ENCODE data around the gene GALNT2.

Gene GALNT2

DNA sequence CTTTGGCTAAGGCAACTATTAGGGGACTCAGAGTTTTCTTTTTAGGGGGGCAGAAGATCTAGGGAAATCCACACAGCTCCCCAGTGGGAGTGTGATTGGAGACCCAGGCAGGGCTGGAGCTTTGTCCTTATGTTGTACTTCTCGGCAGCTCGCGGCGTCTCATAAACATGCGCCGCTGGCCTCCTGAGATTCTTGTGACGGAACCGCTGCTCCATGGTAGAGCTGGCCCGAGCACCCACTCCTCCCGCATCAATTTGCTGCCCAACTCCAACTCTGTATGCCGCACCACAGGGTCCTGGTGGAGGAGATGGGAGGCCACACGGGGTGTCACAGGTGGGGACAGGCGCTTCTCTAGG lies 143.9 kb downstream of the GALNT2 start:
- DNase-seq (ENCODE audit: low spot score) = no peak

DNA sequence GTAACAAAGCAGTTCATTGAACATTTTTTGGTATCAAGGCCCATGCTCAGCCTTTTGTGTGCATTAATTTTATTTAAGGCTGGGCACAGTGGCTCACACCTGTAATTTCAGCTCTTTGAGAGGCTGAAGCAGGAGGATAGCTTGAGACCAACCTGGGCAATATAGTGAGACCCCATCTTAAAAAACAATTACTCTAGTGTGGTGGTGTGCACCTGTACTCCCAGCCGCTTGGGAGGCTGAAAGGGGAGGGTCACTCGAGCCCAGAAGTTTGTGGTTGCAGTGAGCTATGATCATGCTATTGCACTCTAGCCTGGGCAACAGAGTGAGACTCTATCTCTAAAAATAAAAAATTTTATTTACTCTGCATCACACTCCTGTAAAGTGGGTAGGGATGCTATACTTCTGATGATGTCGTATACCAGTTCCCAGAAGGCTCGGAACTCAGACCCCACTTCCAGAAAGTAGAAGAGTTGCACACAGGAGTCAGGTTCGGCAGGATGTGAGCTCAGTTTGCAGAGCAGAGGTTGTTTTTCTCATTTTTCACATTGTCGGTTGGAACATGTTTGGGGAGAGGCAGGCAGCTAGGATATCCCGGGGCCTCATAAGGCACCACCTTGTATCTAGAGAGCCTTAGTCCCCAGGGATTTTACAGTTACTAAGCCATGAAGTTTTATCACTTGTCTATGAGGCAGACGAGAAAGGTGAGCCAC lies 144.6 kb downstream of the GALNT2 start:
- no peak for DNase-seq (ENCODE audit: low spot score)

DNA sequence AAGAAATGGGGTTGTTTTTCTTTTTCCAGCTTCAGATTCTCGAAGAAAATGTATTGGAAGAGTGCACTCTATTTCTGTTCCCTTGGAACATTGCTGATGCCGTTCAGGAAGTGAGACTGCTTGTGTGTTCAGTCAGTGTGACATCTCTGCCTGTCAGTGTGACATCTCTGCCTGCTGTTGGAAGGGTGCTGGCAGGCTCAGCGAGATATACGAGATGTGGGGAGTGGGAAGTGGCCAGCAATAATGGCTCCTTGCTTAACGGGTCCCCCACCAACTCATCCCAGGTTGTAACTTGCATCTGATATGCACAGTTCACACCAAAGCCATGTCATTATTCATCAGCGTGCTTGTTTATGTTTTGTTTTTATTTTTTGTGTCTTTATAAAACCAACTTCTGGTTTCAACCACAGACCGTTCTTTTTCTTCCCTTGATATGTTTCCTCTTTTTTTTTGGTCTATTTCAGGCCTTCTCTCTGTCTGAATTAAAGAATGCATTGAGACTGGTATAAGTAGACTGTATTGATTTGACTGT lies 145.4 kb downstream of the GALNT2 start:
- no peak for DNase-seq (ENCODE audit: low spot score)

DNA sequence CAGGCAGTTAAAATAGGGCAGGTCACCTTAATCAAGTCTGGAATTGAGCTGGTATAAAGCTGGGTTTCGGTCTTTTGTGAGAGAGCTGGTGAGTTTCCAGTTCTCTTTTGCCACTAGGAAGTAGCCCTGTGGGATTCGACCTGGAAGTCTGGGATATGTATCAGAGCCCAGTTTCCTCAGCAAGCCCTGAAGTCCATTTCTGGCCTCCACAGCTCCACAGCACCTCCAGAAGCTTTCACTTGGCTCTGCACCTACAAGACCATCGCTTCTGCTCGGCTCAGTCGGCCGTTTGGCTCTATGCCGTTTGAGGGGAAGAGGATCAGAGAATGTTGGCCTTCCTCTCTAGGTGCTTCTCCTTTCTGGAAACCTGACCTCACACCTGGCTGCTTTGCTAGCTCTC lies 148.0 kb downstream of the GALNT2 start:
- no peak for DNase-seq (ENCODE audit: low spot score)

DNA sequence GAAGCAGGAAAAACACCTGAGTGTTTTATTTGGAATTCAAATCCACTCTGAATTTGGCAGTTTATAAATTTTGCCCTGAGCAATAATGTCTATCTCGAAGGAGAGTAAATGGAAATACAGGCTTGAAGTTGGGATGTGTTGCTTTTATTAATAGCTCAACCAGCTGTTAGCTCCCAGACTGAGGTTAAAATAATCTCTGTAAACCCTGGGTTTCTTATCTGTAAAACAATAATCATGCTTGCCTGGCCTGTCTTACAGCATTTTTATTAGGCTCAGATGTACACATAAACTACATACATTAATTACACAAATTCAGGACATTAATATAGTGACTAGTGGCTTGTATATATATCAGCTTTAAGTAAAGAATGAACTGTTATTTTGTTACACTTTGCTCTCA lies 148.5 kb downstream of the GALNT2 start:
- no peak for DNase-seq (ENCODE audit: low spot score)

DNA sequence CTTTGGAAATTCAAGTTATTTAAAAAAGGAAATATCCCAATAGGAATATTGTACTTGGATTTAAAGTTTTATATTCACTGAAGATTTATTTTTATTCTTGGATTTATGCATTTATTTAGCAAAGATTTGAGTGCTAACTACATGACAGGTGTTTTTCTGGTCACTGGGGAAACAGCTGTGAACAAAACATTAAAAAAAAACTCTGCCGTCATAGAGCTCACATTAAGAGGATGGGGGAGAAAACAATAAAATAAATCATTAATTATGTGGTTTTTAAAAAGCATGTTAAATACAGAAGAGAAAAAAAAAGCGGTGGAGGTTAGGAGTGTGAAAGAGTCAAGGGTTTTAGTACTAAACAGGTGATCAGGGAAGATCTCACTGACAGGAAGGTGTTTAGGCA lies 149.9 kb downstream of the GALNT2 start:
- DNase-seq (ENCODE audit: low spot score) = no peak

DNA sequence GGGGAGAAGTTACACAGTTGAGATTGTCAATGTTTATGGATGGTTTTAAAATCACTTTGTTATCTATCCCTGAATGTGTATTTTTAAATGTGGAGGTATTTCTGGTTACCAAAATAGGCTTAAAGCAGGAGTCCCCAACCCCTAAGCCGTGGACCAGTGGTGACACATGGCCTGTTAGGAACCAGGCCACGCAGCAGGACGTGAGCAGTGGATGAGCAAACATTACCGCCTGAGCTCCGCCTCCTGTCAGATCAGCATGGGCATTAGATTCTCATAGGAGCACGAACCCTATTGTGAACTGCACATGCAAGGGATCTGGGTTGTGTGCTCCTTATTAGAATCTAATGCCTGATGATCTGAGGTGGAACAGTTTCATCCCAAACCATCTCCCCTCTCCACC lies 151.6 kb downstream of the GALNT2 start:
- no peak for DNase-seq (ENCODE audit: low spot score)

DNA sequence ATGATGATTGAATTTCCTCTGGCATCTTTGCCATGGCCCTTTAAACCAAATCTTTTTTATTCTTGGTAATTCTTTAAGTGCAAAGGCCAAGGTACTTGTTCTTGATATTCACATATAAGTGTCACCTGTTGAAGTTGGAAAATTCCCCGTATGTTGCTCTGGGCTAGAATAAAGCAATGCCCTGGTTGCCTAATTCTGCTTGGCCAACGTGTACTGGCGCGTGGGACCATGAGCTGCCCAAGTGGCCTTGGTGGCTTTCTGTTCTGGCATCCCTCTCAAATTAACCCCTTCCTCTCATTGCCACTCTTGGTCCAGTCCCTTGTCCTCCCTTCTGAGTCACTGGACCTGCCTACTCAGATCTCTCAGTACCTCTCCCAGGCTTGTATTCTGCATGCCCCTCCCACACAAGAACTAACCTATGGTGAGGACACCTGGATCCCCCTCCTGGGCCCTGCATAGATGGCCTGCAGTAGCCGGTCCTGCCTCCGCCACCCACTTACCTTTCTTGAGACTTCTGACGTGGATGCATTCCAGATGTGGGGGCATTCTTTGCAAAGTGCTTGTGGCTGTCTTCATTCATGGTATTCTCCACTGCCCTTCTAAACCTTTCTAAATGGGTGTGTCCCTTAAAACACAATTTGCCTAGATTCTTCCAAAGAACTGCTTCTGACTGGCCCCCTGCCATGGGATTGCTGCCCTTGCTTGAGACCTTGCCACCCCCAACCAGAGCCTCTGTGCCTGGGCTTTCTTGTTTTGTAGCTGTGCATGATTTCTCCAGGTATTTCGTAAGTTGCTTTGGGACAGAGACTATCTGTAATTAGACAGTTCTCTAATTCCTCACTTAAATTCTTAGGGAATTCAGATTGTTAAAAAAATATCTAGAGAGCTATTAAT lies 152.4 kb downstream of the GALNT2 start:
- no peak for DNase-seq (ENCODE audit: low spot score)

DNA sequence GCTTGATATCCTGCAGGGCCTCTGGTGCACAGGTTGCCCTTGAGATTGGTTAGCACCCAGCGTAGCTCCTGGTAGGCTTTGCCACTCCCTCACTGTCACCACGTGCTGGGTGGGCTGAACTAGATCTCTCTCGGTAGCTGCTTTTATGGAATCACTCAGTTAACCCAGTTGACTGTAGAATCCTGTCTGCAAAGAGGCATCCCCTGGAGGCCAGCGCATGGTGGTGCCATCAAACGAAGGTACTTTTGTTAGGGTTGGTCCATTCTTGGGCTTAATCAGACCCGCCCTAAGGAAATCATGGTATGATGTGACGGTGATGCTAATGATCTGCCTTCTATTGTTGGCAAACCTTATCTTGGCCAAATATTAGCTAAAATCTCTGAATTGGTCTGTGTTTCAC lies 153.4 kb downstream of the GALNT2 start:
- DNase-seq (ENCODE audit: low spot score) = no peak

DNA sequence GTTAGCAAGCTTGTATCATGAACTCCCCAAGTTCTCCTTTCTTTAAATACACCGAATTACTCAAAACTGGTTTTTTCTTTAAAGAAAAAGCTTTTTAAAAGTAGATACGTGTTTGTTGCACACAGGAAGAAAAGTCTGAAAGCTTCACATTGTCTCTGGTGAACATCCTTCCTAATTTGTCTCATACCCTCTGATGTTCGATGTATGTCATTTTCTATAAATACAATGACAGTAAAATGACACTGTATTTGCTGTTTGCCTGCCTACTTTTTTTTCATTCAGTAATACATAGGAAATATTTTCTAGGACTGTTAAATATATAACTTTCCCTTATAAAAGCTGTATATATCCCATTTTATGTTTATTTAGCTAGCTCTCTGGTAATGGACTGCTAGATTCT lies 153.9 kb downstream of the GALNT2 start:
- no peak for DNase-seq (ENCODE audit: low spot score)

DNA sequence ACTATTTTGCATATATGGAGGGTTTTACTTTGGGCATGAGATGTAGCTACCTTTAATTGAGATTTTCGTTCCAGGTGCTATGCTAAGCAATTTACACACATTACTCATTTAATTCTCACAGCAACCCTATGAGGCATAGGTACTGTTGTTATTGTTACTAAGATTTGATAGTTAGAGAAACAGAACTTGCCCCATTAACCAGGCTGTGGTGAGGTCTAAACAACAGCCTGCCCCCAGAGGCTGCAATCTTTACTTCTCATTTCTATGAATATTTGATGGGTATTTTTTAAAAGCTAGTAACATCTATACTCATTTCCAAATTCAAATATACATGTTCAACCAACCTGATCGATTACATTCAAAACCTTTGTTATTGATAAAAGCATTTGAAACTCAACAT lies 155.6 kb downstream of the GALNT2 start:
- no peak for DNase-seq (ENCODE audit: low spot score)

DNA sequence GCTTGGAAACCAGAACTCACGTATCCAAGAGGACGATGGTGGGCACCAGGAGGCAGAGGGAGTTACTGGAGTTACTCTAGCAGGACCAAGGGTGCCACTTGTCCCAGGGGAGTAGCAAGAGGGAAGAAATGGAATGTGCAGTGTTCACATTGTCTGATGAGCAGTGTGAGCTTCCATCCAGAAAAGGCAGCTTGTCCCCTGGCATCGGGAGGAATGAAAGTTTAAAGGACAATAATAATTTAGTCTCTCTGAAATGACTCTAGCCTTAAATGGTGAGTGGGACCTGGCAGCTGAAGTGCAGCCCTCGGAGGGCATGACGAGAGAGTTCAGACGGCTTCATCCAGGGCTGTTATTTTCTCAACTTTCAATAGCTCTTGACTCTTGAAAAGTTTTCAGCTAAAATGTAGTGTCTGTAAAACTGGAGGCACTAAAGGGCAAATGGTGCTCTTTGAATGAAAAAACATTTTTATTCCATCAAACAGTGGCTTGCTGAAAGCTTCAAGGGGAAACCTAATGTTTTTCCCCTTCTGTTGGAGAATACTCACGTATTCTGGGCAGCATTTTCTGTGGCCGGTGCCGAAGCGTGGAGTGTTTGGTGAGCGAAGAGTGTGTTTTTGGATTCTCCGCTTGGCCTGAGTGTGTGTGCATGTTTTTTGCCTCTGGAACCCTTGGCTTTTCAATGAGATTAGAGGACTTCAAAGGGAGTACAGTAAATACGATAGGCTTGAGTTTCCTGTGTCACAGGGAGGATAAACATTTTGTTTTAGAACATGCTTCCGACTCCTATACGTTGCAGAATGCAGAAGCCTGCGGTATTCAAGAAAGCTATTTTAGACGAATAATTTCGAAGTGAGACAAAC lies 157.3 kb downstream of the GALNT2 start:
- no peak for DNase-seq (ENCODE audit: low spot score)

DNA sequence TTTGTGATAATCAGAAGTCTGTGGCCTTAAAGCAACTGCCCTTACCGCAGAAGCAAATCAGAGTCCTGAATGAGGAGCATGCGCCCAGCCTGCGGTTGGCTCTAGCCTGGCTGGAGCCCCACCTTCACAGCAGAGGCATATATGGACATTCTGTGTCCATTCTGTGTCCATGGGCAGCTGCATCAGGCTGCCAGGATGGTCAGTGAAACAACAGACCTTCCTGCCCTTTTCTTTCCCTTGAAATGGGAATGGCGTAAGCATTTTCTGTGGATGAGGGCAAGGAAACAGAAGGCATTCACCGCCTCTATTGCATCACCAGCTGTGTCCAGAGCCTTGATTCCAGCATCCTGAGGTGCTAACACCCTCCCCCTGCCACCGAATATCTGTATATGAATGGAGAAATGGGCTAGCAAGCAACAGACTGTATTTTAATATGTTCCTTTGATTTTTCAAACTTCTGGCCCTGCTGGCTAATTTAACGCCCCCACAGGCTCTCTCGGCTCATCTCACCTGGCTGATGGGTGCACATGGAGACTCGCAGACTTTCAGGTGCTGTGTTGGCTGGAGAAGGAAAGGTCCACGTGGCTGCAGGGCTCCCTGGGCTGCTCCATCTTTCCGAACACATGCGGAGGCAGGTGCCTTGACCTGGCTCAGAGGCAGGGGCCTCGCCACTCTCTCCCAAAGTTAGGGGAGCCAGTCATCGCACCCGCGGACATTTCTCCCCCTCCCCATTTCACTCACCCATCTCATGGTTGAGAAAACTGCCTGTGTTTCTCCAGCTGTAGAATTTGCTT lies 159.2 kb downstream of the GALNT2 start:
- DNase-seq (ENCODE audit: low spot score) = no peak

DNA sequence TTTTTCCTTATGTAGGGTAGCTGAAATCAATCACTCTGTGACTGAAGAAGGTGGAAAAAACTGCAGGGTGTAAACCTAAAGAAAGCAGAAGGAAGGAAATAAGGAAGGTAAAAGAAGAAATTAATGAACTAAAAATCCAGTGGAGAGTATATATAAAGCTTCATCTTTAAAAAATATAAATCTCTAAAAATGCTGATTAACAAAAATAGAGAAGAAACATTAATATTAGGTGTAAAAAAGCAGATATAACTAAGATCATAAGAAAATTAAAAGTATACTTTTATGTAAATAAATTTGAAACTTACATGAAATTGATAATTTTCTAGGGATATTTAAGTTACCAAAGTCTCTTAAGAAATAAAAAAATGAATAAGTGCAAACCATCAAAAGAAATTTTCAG lies 159.8 kb downstream of the GALNT2 start:
- no peak for DNase-seq (ENCODE audit: low spot score)

DNA sequence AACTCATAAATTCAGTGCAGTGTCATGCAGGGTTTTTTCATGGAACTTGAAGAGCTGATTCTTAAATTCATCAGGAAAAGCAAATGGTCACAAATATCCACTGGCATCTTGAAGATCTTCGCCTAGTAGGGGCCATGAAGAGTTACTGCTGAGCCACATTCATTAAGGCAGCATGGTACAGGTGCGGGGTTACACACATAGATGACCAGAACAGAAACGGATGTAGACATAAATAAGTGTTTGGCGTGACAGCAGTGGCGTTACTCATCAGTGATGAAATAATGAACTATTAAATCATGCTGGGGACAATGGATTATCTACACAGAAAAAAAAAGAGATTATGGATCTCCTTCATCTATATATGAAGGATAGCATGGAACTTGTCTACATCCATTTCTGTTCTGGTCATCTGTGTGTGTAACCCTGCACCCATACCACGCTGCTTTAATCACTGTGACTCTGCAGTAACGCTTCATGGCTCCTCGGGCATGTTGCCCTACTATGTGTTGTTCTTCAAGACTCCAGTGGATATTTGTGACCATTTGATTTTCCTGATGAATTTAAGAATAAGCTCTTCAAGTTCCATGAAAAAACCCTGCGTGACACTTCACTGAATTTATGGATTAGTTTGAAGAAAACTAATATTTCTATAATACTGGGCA lies 161.3 kb downstream of the GALNT2 start:
- no peak for DNase-seq (ENCODE audit: low spot score)

DNA sequence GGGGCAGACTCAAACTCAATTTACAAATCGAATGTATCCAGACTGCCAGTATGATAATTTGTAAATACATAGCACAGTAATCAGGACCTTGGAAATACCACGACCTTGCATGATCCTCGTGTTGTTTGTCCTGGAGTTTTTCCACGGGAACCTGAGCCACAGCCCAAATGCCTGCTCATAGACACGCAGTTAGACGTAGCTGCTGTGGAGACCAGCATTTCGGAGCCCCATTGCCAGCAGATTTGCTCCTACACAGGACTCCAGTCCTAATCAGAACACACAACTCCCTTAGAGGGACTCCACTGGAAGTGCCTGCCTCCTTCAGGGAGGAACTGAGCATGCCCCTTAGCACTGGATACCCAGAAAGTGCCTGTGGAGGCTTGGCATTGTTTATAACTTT lies 163.2 kb downstream of the GALNT2 start:
- no peak for DNase-seq (ENCODE audit: low spot score)

DNA sequence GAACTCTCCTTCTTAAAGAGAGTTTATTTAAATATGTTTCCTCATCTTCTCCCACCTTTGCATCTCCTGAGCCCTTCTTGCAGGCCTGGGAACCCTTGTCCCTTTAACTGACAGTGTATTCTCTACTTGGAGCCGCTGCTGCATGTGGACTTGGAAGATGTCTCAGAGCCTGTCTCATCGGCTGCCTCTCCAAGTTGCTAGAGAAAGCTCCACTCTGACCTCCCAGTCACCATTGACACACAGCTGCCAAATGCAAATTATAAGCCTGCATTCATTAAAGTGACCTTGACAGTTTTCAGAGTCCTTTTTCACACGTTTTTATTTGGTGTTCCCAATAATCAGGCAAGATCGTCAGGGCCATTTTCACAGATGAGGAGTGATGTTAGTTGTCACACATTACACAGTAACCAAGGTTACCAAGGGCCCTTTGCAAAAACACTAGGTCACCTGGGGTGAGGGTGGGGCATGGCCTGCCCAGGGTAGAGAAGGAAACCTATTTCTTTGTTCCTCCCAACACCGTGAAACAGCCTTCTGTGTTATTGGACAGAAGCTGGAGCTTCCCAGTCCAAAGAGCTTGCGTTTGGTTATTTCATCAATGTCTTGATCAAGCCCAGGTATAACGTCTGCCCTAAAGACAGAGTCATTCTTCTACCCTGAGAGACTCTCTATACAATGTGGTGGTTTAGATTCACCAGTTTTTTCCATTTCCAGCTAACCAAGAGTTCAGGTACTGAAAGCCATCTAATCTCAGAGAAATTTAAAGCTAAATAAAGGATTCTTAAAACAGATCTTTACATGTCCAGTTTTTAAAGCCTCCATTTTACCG lies 164.1 kb downstream of the GALNT2 start:
- DNase-seq (ENCODE audit: low spot score) = no peak

DNA sequence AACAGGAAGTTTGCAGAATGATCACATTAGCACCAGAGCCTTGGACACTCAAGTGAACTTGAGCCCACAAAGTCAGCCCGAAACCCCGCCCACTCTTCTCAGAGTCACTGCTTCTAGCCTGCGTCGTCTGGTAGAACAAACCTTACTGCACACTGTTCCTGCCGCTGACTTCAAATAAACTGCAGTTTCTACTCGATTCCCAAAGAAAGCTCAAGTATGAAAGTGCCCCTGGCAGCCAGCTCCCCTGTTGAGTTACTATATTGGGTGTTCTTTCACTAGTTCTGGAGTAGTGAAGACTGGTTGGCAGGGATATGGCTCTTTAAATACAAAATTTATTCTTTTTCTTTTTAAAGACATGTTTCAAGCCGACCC lies 164.7 kb downstream of the GALNT2 start:
- no peak for DNase-seq (ENCODE audit: low spot score)

DNA sequence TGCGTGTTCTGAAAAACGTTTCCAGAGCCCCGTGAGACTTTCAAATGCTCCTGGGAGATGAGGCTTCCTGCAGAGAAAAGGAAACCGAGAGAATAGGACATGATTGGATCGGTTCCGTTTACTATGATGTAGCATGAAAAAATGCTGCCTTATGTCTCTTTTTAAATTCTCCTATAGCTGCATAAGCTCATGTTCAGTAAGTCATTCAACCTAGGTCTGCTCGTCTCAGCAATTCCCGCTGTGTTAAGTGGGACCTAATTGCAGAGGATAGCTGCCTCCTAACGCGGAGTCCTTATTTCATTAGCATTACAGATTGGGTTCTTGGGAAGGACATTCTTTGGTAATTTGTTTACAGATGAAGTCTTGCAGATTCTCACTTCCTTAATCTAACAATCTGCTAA lies 165.3 kb downstream of the GALNT2 start:
- no peak for DNase-seq (ENCODE audit: low spot score)

DNA sequence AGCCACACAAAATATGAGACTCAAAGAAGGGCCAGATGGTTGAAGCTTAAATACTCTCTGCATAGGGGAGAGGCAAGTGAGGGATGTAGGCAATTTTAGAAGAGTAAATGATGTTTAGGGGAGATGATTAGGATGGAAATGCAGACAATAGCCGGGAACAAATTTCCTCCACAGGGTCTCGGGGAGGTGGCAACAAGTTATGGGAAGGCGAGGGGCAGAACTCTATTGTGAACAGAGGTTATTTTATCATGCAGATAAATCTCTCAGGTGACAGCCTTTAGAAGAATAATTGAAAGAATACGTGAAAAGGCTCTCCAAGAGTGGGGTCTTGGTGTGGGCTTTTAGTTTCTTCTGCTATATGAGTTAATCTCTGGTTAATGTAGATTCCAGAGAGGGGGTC lies 166.7 kb downstream of the GALNT2 start:
- DNase-seq (ENCODE audit: low spot score) = no peak

All from hematopoietic multipotent progenitor cell treated with erythropoietin and hydrocortisone succinate and interleukin-3 and kit ligand, for 15 days (in vitro differentiated cells).